Endodermal cell (in vitro differentiated cells): ENCODE results near the gene ADI1. TPM values are rescaled to one million over a fixed set of nuclear protein-coding genes. Genes with fewer than 3 reads are reported as not detected.
A peak's percentile ranks its signal among the peaks of the same experiment; 100 is the strongest.

ENCODE experiments used
- DNase-seq: peaks from one replicate; pipeline ENCODE4 v3.0.0-alpha.2; 2017
- H3K27ac ChIP-seq: 2 replicates; pipeline ENCODE4 v1.5.1; 2013; ENCODE audit warnings: mild to moderate bottlenecking, low read depth, low read length, moderate library complexity
- H3K27me3 ChIP-seq: 2 replicates; pipeline ENCODE4 v1.6.1; 2013; ENCODE audit warnings: mild to moderate bottlenecking, low read length, moderate library complexity; ENCODE audit not compliant: insufficient read depth, control insufficient read depth, poor library complexity, severe bottlenecking
- H3K36me3 ChIP-seq: 2 replicates; pipeline ENCODE4 v1.7.0; 2013; ENCODE audit warnings: mild to moderate bottlenecking, low read length, moderate library complexity; ENCODE audit not compliant: control insufficient read depth, insufficient read depth
- H3K4me1 ChIP-seq: one replicate; pipeline ENCODE4 v1.7.0; 2013; ENCODE audit warnings: low read length; ENCODE audit not compliant: control insufficient read depth, insufficient read depth
- H3K4me3 ChIP-seq: 2 replicates; pipeline ENCODE4 v1.5.1; 2013; ENCODE audit warnings: mild to moderate bottlenecking, low read length, moderate library complexity
- H3K9ac ChIP-seq: 2 replicates; pipeline ENCODE4 v1.6.1; 2013; ENCODE audit warnings: mild to moderate bottlenecking, low read length, moderate library complexity; ENCODE audit not compliant: poor library complexity, severe bottlenecking; ENCODE audit errors: extremely low read depth
- H3K9me3 ChIP-seq: 2 replicates; pipeline ENCODE4 v1.6.1; 2013; ENCODE audit warnings: mild to moderate bottlenecking, low read length, moderate library complexity; ENCODE audit not compliant: control insufficient read depth
- H3K27ac Mint-ChIP-seq: 2 replicates; pipeline ENCODE4 v1.8.0; 2020; ENCODE audit warnings: mixed read lengths
- H3K27me3 Mint-ChIP-seq: 2 replicates; pipeline ENCODE4 v1.8.0; 2021; ENCODE audit warnings: mild to moderate bottlenecking, mixed read lengths; ENCODE audit not compliant: insufficient read depth
- H3K36me3 Mint-ChIP-seq: 2 replicates; pipeline ENCODE4 v1.8.0; 2020; ENCODE audit warnings: low read depth, mixed read lengths
- H3K4me1 Mint-ChIP-seq: 2 replicates; pipeline ENCODE4 v1.8.0; 2020; ENCODE audit warnings: mixed read lengths
- H3K4me3 Mint-ChIP-seq: 2 replicates; pipeline ENCODE4 v1.8.0; 2020; ENCODE audit warnings: mild to moderate bottlenecking, moderate library complexity, mixed read lengths
- H3K9me3 Mint-ChIP-seq: 2 replicates; pipeline ENCODE4 v1.8.0; 2020; ENCODE audit warnings: mild to moderate bottlenecking, mixed read lengths
- CTCF ChIP-seq: fragments of 200-600 bp; sonication (generic); conservative IDR thresholded peaks from 2 replicates; pipeline ENCODE4 v1.5.0; 2021; ENCODE audit warnings: antibody characterized with exemption, mild to moderate bottlenecking
- WGBS, 2 experiments: methylation state at CpG; one replicate each; pipeline versions ENCODE4 v1.1.5 to v1.1.7; 2013; ENCODE audit warnings: missing lambda C conversion rate in 2 of 2, mixed read lengths in 1 of 2; ENCODE audit not compliant: insufficient coverage in 1 of 2, insufficient read length in 1 of 2; 5-methylcytosine and 5-hydroxymethylcytosine counted together
- total RNA-seq, 2 donors: library from RNA; stranded (reverse); fragmentation: NEBNext Ultra II Directional in 1 of 2; extraction: Animal tissue kit (Norgen Biotek cat#: 25700) in 1 of 2; gene quantifications; 2 replicates in 1 of 2; 3 replicates in 1 of 2; pipeline ENCODE4 v1.2.1, GENCODE V29; 2021

Gene ADI1
- total RNA-seq, 2 donors from 2014 or later, result 27.1 to 40.1 TPM

- Mint-ChIP-seq H3K4me1 (peaks cover 9% of the 10 kb centered on the region), H3K27ac (peak overlapping the region; percentile 48), H3K4me3 (no peak overlapping the region), H3K9me3 (no peaks in the 10 kb centered on the region), H3K36me3 (peaks cover 33% of the 10 kb centered on the region), H3K27me3 (no peaks in the 10 kb centered on the region)
- Histone ChIP-seq H3K4me3 (no peak overlapping the region), H3K36me3 (peaks cover 15% of the 10 kb centered on the region), H3K4me1 (peaks cover 7% of the 10 kb centered on the region), H3K9me3 (no peaks in the 10 kb centered on the region), H3K9ac (no peak overlapping the region), H3K27me3 (no peaks in the 10 kb centered on the region), H3K27ac (no peak overlapping the region)
- DNase-seq, result no peak
- TF ChIP-seq CTCF, result no peak
- 90 to 96% methylated on average over 11 to 15 of the region's 15 CpGs for WGBS, 2 experiments
These were observed 51.7 kb downstream of the ADI1 start for GRCh38 chr2:3467654-3468053.

GRCh38 chr2:3466966-3467365 is 52.4 kb downstream of the ADI1 start:
- WGBS, 2 experiments, result 92% methylated on average over 14 of the region's 14 CpGs
- no peak for DNase-seq
- TF ChIP-seq CTCF, result no peak
- Histone ChIP-seq H3K36me3 (peaks cover 15% of the 10 kb centered on the region), H3K27me3 (no peaks in the 10 kb centered on the region), H3K4me3 (no peak overlapping the region), H3K9me3 (no peaks in the 10 kb centered on the region), H3K4me1 (peaks cover 8% of the 10 kb centered on the region), H3K27ac (no peak overlapping the region), H3K9ac (no peak overlapping the region)
- Mint-ChIP-seq H3K27ac (no peak overlapping the region), H3K4me1 (peaks cover 10% of the 10 kb centered on the region), H3K36me3 (peaks cover 33% of the 10 kb centered on the region), H3K9me3 (no peaks in the 10 kb centered on the region), H3K27me3 (no peaks in the 10 kb centered on the region), H3K4me3 (no peak overlapping the region)

DNA sequence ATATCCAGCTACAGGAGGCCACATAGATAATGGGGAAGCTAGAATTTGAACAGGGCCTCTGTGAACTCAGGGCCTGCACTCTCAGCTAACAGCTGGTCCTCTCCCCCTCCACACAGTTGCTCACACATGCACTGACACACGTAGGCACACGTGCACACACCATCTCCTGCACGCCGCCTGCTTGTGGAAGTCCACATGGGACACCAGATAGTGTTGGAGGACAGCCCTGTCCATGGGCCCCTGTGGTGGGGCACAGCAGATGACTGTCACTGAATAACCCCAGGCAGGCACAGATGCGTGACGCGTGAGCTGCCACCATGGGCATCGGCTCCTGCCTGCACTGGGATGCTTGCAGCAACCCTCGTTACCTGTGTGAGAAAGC is 52.9 kb downstream of the ADI1 start:
- WGBS, 2 experiments, result 93 to 95% methylated on average over 9 of the region's 9 CpGs
- no peak overlapping the region for H3K4me3 Mint-ChIP-seq
- no peak for DNase-seq
- Histone ChIP-seq H3K36me3 (peaks cover 15% of the 10 kb centered on the region), H3K27me3 (no peaks in the 10 kb centered on the region), H3K4me3 (no peak overlapping the region), H3K9me3 (no peaks in the 10 kb centered on the region), H3K9ac (no peak overlapping the region), H3K27ac (no peak overlapping the region), H3K4me1 (peaks cover 8% of the 10 kb centered on the region)
- H3K4me1 Mint-ChIP-seq, result peaks cover 10% of the 10 kb centered on the region
- H3K27me3 Mint-ChIP-seq, result no peaks in the 10 kb centered on the region
- no peak overlapping the region for H3K27ac Mint-ChIP-seq
- peaks cover 33% of the 10 kb centered on the region for H3K36me3 Mint-ChIP-seq
- H3K9me3 Mint-ChIP-seq, result no peaks in the 10 kb centered on the region
- TF ChIP-seq CTCF, result no peak
